GM18858 (cell line): ENCODE results near the gene SULT1A2.
"Not testable (repeated sequence)": the region's sequence is repeated elsewhere in the genome, so short reads cannot be mapped to it uniquely, and the experiment has no call there.

Source experiments
- ATAC-seq: cut with Tn5 transposase; IDR thresholded peaks from one replicate; pipeline ENCODE4 v1.9.1; 2021; ENCODE audit not compliant: unreplicated experiment

The SULT1A2 gene

DNA sequence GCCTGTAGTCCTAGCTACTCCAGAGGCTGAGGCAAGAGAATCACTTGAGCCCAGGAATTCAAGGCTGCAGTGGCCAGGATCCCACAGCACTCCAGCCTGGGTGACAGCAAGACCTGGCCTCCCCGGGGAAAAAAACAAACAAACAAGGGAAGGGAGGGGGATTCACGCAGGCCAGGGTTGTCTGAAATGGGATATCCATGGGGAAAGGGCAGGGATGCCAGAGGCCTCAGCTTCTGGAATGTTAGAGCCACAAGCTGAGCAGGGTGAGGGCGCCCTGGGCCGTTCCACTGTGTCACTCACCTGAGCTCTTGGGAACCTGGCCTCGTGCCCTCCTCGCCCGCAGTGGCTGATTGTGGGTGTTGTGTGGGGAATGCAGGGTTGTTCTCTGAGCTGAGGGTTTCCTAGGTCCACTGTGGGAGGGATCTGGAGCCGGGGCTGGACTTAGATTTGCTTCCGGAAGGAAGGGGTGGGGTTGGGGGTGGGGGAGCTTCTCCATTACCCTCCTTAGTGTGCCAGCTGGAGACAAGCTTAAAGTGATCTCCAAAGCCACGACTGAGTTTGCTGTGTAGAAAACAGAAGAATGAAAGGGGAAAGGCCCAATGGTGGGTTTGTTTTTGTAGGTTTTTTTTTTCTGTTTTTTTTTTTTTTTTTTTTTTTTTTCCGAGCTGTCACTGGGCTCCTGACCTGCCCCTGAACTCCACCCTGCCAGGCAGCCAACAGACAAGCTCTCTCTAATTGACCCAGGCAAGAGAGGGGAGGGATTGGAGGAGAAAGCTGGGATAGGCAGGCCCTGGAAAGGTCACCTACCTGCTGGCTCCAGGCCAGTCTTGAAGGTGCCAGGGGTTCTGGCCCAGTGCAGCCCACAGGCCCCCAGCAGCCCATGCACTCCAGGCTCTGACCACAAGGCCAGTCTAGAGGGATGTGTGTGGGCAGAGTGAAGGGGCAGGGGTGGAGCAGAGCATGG, 13.1 kb upstream of the SULT1A2 start, which contains the start of gene SULT1A1:
TSS of gene SULT1A1 (minus strand) at position 414 of the 964 bp plus-strand sequence. CDS start 1,189 bp downstream, outside the sequence.
- no peak for ATAC-seq

DNA sequence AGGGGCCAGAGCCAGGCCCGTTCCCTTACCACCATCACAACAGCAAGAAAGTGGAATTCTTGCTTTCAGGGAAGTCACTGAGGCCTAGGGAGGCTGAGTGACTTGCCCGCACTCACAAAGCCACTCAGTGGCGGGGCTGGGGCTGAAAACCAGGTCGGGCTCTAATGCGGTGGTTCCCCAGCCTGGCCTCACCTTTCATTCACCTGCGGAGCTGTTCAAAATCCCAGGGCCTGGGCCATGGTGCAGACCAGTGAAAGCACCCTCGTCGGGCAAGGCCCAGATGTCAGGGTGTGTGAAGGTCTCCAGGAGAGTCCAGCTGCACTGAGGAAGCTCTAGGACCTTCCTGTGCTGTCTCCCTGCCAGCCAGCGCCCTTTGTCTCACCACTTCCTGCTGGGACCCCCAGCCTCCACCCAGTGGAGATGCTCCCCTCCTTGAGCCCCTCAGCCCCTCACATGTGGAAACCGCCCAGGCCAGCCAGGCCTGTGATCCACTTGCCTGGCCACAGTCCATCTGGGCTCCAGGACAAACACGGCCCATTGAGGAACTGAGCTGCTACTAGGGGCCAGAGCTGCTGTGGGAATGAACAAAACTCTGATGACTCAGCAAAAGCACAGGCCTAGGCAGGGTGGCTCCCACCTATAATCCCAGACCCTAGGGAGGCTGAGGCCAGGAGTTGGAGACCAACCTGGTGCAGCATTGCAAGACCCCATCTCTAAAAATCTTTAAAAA, 12.2 kb upstream of the SULT1A2 start:
- ATAC-seq = not testable (repeated sequence)

DNA sequence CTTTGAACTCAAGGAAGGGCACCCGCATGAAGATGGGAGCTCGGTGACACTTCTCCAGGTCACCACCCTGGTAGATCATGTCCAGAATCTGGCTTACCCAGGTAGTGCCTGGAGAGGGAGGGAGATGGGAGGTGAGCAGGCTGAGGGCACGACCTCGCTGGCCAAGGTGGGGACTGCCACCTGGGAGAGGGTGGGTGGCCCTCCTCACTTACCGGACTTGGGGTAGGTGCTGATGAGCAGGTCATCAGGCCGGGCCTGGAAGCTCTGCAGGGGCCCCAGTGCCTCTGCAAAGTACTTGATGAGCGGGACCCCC, 11.6 kb upstream of the SULT1A2 start:
- ATAC-seq = not testable (repeated sequence)

DNA sequence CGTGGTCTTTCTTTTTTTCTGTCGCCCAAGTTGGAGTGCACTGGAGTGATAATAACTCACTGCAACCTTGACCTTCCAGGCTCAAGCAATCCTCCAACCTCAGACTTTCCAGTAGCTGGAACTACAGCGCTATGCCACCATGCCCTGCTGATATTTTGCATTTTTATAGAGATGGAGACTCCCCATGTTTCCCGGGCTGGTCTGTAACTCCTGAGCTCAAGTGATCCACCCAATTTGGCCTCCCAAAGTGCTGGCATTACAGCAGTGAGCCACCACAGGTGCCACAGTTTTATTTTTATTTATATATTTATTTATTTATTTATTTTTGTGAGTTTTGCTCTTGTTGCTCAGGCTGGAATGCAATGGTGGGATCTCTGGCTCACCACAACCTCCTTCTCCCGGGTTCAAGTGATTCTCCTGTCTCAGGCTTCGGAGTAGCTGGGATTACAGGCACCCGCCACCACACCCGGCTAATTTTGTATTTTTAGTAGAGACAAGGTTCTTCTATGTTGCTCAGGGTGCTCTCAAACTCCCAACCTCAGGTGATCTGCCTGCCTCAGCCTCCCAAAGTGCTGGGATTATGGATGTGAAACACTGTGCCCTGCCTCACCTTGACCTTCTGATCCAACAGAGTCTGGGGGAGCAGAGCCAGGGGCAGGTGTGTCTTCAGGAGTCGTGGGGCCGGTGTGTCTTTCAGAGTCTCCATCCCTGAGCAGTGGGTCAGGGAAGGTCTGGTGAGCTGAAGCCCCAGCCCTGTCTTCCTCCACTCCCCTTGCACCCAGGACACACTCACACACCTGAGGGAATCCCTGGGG, 11.0 kb upstream of the SULT1A2 start:
- not testable (repeated sequence) for ATAC-seq

DNA sequence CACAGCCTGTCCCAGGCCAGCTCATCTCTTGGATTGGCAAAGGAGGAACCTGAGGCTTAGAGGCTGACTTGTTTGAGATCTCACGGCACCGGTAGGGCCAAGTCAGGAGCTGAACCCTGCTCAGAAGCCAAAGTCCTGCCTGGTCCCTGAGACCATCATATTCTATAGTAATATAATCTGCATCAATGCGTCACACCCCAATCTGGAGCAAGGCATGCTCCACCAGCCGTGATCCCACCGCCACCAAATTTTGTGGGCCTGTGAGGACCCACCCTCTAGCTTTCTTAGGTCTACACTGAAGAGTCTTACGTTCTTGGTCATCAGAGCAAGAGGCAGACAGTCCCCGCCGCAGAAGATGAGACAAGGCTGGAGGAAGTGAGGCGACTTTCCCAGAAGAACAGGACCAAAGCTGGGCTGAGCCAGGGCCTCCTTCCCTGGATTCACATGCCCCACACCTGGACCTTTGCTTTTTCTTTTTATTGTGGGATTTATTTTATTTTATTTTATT, 10.3 kb upstream of the SULT1A2 start:
- ATAC-seq = no peak

DNA sequence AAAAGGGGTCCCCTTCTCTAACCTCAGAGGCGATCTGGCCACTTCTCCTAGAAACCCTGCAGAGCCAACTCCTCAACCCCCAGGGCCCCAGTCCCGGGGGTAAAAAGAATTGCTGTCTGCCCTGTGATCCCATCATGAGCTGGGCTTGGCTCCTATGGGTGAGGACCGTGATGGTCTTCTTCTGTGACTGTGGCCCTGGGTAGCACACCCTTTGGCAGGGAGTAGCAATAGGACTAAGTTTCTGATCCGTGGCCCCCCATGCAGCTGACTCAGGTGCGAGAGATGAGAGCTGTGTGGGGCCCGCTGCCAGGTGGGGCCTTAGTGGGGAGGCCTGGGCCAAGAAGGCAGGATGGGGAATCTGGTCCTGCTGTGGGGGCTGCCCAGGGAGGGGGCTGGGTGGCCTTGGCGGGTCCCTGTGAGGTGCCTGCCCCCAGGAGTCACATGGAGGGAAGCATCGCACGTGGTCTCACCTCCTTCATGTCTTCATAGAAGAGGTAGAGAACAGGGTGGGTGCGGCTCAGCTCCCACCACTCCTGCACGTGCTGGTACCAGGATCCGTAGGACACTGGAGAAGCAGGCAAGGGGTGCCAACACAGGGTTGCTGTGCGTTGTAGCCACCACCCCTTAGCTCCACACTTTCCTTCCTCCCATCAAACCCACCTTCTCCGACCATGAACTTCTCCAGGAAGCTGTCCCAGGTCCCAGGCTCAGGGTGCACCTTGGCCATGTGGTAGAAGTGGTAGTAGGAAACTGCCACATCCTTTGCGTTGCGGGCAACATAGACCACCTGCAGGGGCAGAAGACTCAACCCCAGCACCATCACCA, 9.7 kb upstream of the SULT1A2 start:
- ATAC-seq = no peak

DNA sequence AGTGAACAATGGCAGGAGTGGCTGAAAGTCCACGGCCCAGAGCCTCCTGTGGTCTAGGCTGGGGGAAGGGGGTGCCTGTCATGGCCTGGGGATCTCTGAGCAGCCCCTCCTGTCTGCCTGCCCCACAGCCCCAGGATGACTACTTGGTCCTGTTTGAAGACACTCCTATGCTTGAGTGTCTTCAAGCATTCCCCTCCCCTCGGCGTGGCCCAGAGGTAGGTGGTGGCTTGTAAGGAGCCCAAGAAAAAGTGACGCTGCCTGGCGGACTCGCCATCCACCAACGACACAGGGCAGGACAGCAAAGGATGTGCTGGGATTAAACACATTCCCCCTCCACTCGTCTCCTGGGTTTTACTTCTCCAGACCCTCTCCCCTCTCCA, 7.3 kb upstream of the SULT1A2 start:
- ATAC-seq = no peak

DNA sequence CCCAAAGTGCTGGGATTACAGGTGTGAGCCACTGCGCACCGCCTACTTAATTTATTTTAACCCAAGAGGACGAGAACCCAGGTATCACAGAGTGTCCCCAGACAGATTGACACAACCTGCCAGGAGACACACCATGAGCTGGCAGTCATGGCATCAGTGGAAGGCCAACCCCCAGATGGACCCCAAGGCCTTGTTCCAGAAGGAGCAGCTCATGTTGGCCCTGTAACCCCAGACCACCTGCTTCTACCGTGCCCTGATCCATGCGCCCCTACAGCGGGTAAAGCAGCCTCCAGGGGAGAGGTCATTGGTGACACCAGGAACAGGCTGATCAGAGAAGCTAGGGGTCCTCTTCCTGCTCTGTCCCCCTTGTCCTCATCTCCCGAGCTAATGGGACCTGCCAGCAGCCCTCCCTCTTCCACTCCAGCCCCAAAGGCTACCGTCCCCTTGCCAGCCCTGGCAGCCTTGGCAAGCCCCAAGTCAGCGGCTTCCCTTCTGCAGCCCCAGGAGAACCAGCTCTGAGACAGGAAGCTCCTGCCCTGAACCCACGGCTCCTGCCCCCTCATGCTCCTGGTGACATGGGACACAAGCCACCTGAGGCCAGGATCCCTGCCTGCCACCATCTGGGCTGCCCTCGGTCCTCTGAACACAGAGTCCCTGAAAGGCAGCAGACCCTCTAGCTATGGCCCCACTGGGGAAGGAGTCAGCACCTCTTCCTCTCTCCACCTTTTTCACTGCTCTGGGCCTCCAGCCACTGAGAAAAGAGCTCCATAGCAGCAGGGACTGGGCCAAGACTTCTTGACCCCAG, 6.7 kb upstream of the SULT1A2 start:
- no peak for ATAC-seq

DNA sequence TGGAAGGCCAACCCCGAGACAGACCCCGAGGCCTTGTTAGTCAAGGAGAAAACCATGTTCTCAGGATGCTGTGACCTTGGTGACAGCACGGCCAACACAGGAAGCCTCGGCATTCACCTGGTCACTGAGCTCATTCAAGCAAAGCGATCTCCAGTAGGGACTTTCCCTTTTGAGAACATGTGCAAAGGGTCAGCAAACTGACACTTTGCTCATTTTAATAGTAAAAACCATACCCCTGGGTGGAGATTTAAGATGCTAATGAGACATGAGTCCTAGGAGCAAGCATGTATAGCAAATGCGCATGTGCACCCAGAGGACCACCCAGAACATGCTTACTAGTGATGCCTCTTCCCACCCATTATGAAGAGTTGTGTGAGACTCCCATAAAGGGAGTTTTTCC, 5.7 kb upstream of the SULT1A2 start:
- no peak for ATAC-seq

DNA sequence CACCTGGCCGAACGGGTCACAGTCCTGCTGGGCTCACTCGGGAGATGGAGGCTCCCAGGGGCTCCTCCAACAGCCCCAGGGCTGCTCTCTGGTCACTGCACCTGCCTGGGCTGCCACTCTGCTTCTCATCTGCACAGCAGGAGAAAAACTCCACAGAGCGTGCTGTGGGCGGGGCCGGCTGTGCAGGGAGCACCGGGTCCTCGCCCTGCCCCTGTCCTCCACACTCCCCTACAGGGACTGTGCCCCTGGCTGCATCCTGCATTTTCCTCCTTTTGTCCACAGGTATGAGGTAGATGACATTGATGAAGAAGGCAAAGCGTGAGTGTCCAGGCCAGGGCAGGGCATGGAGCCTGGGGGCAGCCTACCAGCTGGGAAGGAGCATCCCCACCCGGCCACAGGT, 5.2 kb upstream of the SULT1A2 start:
- ATAC-seq = not testable (repeated sequence)

DNA sequence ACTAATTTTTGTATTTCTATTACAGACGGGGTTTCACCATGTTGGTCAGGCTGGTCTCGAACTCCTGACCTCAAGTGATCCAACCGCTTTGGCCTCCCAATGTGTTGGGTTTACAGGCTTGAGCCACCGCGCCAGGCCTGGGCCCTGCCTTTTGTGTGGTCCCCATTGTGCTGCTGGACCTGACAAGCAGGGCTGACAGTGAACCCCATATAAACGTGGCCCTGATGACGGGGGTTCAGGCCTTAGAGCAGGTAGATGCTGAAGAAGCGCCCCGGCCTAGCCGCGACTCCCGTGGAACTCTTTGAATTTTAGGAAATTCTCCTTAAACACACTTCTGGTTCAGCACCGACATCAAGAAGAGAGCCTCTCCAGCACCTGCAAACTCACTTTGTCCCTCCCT, 4.7 kb upstream of the SULT1A2 start:
- not testable (repeated sequence) for ATAC-seq

DNA sequence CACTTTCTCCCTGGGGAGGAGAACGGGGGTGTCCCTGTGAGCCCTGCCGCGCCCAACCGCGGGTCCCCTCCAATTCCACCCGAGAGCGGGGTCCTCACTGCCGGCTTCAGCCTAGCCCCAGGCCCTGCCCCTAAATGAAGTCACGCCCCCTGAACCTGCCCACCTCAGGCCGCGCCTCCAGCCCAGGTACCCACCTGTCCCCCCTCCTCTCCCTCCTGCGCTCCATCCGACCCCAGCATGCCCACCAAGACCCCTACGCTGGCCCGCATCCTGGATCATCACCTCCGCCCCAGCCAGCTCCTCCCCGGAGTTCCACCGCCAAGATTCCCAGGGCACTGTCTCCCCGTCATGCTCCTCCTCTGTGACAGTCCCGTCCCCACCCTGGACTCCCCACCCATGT, 4.1 kb upstream of the SULT1A2 start:
- ATAC-seq = not testable (repeated sequence)

DNA sequence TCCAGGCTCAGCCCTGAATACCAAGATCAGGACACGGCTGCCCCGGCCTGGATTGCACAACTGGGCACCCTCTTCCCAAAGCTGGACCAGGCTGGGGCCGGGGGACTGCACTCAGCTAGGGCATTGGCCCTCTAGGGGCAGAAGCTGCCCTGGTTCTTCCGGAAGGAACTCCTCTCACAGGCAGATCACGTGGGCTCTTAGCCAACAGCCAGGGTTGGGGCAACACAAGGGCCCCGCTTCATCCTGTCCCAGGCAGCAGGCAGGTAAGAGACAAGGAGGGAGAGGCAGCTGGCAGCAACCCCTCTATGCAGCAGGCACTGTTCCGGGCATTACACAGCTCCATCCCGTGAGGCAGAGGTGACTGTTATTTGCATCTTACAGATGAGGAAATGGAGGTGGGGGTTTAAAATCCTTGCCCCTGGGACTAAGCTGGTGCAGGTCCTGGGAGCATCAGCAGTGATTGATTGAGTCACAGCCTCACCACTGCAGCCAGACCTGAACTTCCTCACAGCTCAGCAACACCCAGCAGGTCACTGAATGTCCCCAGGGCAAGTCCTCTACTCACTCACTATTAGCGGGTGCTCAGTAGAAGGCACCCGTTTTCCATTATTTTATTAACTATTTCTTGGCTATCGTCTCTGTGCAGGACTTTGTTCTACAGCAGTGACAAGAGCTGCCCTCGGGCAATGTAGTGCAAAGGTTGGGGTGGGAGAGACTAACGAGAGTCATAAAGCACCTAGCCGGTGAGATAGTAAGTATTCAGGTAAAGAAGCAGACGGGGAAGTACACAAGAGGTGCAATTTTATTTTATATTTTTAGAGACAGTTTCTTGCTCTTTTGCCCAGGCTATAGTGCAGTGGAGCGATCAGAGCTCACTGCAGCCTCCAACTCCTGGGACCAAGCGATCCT, 2.8 kb upstream of the SULT1A2 start:
- not testable (repeated sequence) for ATAC-seq

DNA sequence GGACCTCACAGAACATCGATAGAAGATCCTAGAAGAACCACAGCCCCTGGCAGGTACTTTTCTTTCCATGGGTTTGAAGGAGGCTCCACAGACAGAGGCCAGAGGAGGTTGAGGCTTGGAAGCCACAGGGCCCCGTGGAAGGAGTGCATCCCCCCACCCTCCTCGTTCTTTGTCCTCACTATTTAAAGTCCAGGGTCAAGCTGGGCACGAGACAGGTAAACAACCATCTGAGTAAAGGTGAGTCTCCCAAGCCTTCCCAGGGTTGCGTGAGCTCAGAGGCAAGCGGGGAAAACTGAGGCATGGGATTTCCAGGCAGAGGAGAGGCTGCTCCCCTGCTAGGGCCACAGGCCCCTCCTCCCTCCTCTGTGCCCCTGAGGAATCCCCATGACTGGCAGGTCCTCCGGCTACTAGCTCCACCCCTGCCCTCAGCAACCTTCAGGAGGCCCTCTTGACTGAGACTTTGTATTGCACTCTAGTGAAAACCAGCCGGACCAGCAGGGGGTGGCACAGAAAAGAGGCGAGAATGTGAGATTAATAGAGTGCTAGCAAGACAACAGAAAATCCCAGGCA, 927 bp upstream of the SULT1A2 start:
- ATAC-seq = no peak

DNA sequence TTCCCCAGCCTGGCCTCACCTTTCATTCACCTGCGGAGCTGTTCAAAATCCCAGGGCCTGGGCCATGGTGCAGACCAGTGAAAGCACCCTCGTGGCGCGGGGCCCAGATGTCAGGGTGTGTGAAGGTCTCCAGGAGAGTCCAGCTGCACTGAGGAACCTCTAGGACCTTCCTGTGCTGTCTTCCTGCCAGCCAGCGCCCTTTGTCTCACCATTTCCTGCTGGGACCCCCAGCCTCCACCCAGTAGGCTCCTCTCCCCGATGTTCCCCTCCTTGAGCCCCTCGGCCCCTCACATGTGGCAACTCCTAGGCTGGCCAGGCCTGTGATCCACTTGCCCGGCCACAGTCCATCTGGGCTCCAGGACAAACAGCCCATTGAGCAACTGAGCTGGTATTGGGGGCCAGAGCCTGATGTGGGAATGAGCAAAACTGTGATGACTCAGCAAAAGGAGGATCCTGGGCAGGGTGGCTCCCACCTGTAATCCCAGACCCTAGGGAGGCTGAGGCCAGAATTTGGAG, 677 bp downstream of the SULT1A2 start:
- ATAC-seq = no peak

DNA sequence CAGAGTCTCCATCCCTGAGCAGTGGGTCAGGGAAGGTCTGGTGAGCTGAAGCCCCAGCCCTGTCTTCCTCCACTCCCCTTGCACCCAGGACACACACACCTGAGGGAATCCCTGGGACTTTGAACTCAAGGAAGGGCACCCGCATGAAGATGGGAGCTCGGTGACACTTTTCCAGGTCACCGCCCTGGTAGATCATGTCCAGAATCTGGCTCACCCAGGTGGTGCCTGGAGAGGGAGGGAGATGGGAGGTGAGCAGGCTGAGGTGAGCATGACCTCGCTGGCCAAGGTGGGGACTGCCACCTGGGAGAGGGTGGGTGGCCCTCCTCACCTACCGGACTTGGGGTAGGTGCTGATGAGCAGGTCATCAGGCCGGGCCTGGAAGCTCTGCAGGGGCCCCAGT, 1.4 kb downstream of the SULT1A2 start:
- ATAC-seq = not testable (repeated sequence)

DNA sequence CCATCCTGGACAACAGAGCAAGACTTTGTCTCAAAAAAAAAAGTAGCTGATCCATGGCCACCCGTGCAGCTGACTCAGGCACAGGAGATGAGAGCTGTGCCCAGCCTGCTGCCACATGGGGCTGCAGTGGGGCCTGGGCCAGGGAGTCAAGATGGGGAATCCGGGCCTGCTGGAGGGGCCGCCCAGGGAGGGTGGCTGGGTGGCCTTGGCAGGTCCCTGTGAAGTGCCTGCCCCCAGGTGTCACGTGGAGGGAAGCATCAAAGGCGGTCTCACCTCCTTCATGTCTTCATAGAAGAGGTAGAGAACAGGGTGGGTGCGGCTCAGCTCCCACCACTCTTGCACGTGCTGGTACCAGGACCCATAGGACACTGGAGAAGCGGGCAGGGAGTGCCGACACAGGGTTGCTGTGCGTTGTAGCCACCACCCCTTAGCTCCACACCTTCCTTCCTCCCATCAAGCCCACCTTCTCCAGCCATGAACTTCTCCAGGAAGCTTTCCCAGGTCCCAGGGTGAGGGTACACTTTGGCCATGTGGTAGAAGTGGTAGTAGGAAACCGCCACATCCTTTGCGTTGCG, 3.8 kb downstream of the SULT1A2 start:
- no peak for ATAC-seq
